H9 (cell line): ENCODE results near the gene MYRIP. TPM values are rescaled to one million over a fixed set of nuclear protein-coding genes. Genes with fewer than 3 reads are reported as not detected.

Source experiments
- DNase-seq: peaks from one replicate; pipeline ENCODE4 v3.0.0-alpha.2; 2017
- H2AFZ ChIP-seq: one replicate; pipeline ENCODE4 v1.6.1; 2013; ENCODE audit warnings: mild to moderate bottlenecking, low read length, control low read depth, moderate library complexity
- H2AK5ac ChIP-seq: 2 replicates; pipeline ENCODE4 v1.6.1; 2013; ENCODE audit warnings: low read length, control low read depth, mixed read lengths; ENCODE audit not compliant: insufficient read length
- H2BK120ac ChIP-seq: one replicate; pipeline ENCODE4 v1.6.1; 2013; ENCODE audit warnings: low read depth, mild to moderate bottlenecking, low read length, control low read depth, inconsistent platforms; ENCODE audit not compliant: poor library complexity, severe bottlenecking
- H2BK12ac ChIP-seq: 2 replicates; pipeline ENCODE4 v1.6.1; 2013; ENCODE audit warnings: low read length, control low read depth, mixed read lengths, low read depth; ENCODE audit not compliant: insufficient read length
- H2BK15ac ChIP-seq: 2 replicates; pipeline ENCODE4 v1.6.1; 2013; ENCODE audit warnings: low read depth, low read length, control low read depth
- H2BK20ac ChIP-seq: one replicate; pipeline ENCODE4 v1.6.1; 2013; ENCODE audit warnings: low read depth, mild to moderate bottlenecking, low read length, control low read depth, inconsistent platforms; ENCODE audit not compliant: poor library complexity, severe bottlenecking
- H2BK5ac ChIP-seq: 2 replicates; pipeline ENCODE4 v1.6.1; 2013; ENCODE audit warnings: low read length, control low read depth, mixed read lengths; ENCODE audit not compliant: insufficient read length
- H3K14ac ChIP-seq: 2 replicates; pipeline ENCODE4 v1.6.1; 2013; ENCODE audit warnings: low read length, control low read depth; ENCODE audit not compliant: insufficient read depth
- H3K18ac ChIP-seq: 2 replicates; pipeline ENCODE4 v1.6.1; 2013; ENCODE audit warnings: low read depth, mild to moderate bottlenecking, mixed read lengths, low read length, control low read depth; ENCODE audit not compliant: insufficient read length
- H3K23ac ChIP-seq: 2 replicates; pipeline ENCODE4 v1.6.1; 2013; ENCODE audit warnings: low read length, control low read depth, mixed read lengths, low read depth; ENCODE audit not compliant: insufficient read length
- H3K23me2 ChIP-seq: 2 replicates; pipeline ENCODE4 v1.6.1; 2013; ENCODE audit warnings: low read depth, mild to moderate bottlenecking, mixed read lengths, low read length, control low read depth; ENCODE audit not compliant: insufficient read length, poor library complexity, severe bottlenecking
- H3K27ac ChIP-seq: 2 replicates; pipeline ENCODE4 v1.5.1; 2013; ENCODE audit warnings: low read length, control low read depth, mixed read lengths, low read depth; ENCODE audit not compliant: insufficient read length
- H3K27me3 ChIP-seq: 2 replicates; pipeline ENCODE4 v1.6.1; 2013; ENCODE audit warnings: low read length, control low read depth, inconsistent platforms; ENCODE audit not compliant: insufficient read depth
- H3K4ac ChIP-seq: 2 replicates; pipeline ENCODE4 v1.6.1; 2013; ENCODE audit warnings: low read depth, mild to moderate bottlenecking, control low read depth, inconsistent platforms, low read length, moderate library complexity
- H3K4me1 ChIP-seq: 2 replicates; pipeline ENCODE4 v1.6.1; 2013; ENCODE audit warnings: low read length, control low read depth, inconsistent platforms; ENCODE audit not compliant: insufficient read depth
- H3K4me2 ChIP-seq: 2 replicates; pipeline ENCODE4 v1.6.1; 2013; ENCODE audit warnings: low read length, control low read depth, mixed read lengths; ENCODE audit not compliant: insufficient read length, insufficient read depth
- H3K56ac ChIP-seq: 2 replicates; pipeline ENCODE4 v1.6.1; 2013; ENCODE audit warnings: low read depth, mild to moderate bottlenecking, mixed read lengths, low read length, control low read depth; ENCODE audit not compliant: insufficient read length
- H3K79me1 ChIP-seq: 2 replicates; pipeline ENCODE4 v1.6.1; 2013; ENCODE audit warnings: low read depth, mild to moderate bottlenecking, moderate library complexity, low read length, control low read depth, inconsistent platforms; ENCODE audit not compliant: insufficient read depth, poor library complexity, severe bottlenecking
- H3K79me2 ChIP-seq: 2 replicates; pipeline ENCODE4 v1.6.1; 2013; ENCODE audit warnings: low read length, control low read depth, inconsistent platforms; ENCODE audit not compliant: insufficient read depth
- H3K9ac ChIP-seq: 2 replicates; pipeline ENCODE4 v1.6.1; 2013; ENCODE audit warnings: low read length, control low read depth, mixed read lengths; ENCODE audit not compliant: insufficient read length; ENCODE audit errors: extremely low read depth
- H3K9me3 ChIP-seq: one replicate; pipeline ENCODE4 v1.6.1; 2013; ENCODE audit warnings: low read depth, low read length, inconsistent platforms; ENCODE audit not compliant: control insufficient read depth
- H3T11ph ChIP-seq: one replicate; pipeline ENCODE4 v1.6.1; 2013; ENCODE audit warnings: mild to moderate bottlenecking, low read length, control low read depth, inconsistent platforms
- H4K20me1 ChIP-seq: one replicate; pipeline ENCODE4 v1.6.1; 2013; ENCODE audit not compliant: control insufficient read depth, insufficient read length, insufficient read depth
- H4K5ac ChIP-seq: 2 replicates; pipeline ENCODE4 v1.6.1; 2013; ENCODE audit warnings: low read depth, mild to moderate bottlenecking, mixed read lengths, low read length, control low read depth; ENCODE audit not compliant: insufficient read length
- H4K8ac ChIP-seq: replicated peaks from 2 replicates; pipeline ENCODE4 v1.6.1; 2013; ENCODE audit warnings: low read length, control low read depth, mixed read lengths, low read depth; ENCODE audit not compliant: insufficient read length
- H4K91ac ChIP-seq: 2 replicates; pipeline ENCODE4 v1.6.1; 2013; ENCODE audit warnings: low read depth, mild to moderate bottlenecking, moderate library complexity, mixed read lengths, low read length, control low read depth; ENCODE audit not compliant: insufficient read length
- H3K27ac Mint-ChIP-seq, 3 experiments: 2 replicates in 2 of 3; 3 replicates in 1 of 3; pipeline ENCODE4 v1.8.0; 2020 to 2021; ENCODE audit warnings: mixed read lengths in 3 of 3, mild to moderate bottlenecking in 1 of 3, moderate library complexity in 1 of 3
- H3K27me3 Mint-ChIP-seq: 2 replicates; pipeline ENCODE4 v1.8.0; 2021; ENCODE audit warnings: low read depth, mild to moderate bottlenecking, moderate library complexity, mixed read lengths
- H3K36me3 Mint-ChIP-seq, 3 experiments: 2 replicates in 2 of 3; 3 replicates in 1 of 3; pipeline ENCODE4 v1.8.0; 2020 to 2021; ENCODE audit warnings: low read depth in 3 of 3, mixed read lengths in 3 of 3; ENCODE audit not compliant: insufficient read depth in 1 of 3
- H3K4me1 Mint-ChIP-seq, 2 experiments: 2 replicates each; pipeline ENCODE4 v1.8.0; 2020; ENCODE audit warnings: mixed read lengths in 2 of 2
- H3K4me3 Mint-ChIP-seq, 2 experiments: 2 replicates in 1 of 2; 3 replicates in 1 of 2; pipeline ENCODE4 v1.8.0; 2020 to 2021; ENCODE audit warnings: mild to moderate bottlenecking in 2 of 2, mixed read lengths in 2 of 2, moderate library complexity in 1 of 2
- H3K9me3 Mint-ChIP-seq, 2 experiments: 2 replicates in 1 of 2; 3 replicates in 1 of 2; pipeline ENCODE4 v1.8.0; 2020; ENCODE audit warnings: mild to moderate bottlenecking in 2 of 2, mixed read lengths in 2 of 2, moderate library complexity in 1 of 2
- WGBS: extraction: QIAGEN DNeasy Blood & Tissue Kit; methylation state at CpG from one replicate; pipeline ENCODE4 v1.1.7; 2013; ENCODE audit warnings: missing lambda C conversion rate, low lambda C conversion rate, mixed read lengths; ENCODE audit not compliant: insufficient read length; ENCODE audit errors: extremely low coverage; 5-methylcytosine and 5-hydroxymethylcytosine counted together
- total RNA-seq: library from RNA; stranded (reverse); gene quantifications from 2 replicates; pipeline ENCODE4 v1.2.1, GENCODE V29; 2021
- TF ChIP-seq, protein P1 (sequence below): fragments of 200-600 bp; sonication (generic); conservative IDR thresholded peaks from 3 replicates; pipeline ENCODE4 v1.8.0; 2021; ENCODE audit warnings: antibody characterized with exemption, mild to moderate bottlenecking

MYRIP gene
- total RNA-seq, 1 experiment from 2014 or later = 1.8 TPM

DNA sequence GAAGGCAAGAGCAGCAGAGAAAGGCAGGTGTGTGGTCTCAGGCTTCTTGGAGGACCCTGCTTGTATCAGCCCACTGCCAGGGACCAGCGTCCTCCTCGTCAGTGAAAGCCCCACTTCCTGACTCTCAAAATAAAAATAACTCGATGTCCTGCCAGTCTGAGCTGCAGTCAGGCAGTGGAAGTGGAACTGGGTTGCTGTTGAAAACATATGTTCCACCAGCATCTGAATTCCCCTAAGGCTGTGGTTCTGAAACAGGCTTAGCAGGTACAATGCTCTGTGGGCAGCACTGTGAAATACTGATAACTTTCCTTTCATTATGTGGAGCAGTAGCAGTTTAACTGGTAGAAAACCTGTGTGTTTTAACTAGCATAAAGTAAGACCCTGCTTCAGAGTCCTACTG is 378.5 kb downstream of the MYRIP start:
- no peak overlapping the region for H2BK120ac ChIP-seq
- H3K79me2 ChIP-seq = no peaks in the 10 kb centered on the region
- Mint-ChIP-seq H3K4me1 (peaks cover 18 to 21% of the 10 kb centered on the region in 2 experiments), H3K27ac (no peak overlapping the region), H3K36me3 (no peaks in the 10 kb centered on the region), H3K4me3 (no peak overlapping the region), H3K27me3 (no peaks in the 10 kb centered on the region; the same call in none of the 2 replicates), H3K9me3 (no peaks in the 10 kb centered on the region)
- H3K9me3 ChIP-seq = no peaks in the 10 kb centered on the region
- no peaks in the 10 kb centered on the region for H3K27me3 ChIP-seq
- no peak overlapping the region for H3K23ac ChIP-seq
- no peak overlapping the region for H2AFZ ChIP-seq
- DNase-seq = no peak
- H3K79me1 ChIP-seq = no peaks in the 10 kb centered on the region
- H4K20me1 ChIP-seq = no peaks in the 10 kb centered on the region
- no peak overlapping the region for H3K27ac ChIP-seq
- H3T11ph ChIP-seq = no peak overlapping the region
- H3K9ac ChIP-seq = no peak overlapping the region
- no peak overlapping the region for H3K14ac ChIP-seq
- no peak overlapping the region for H2AK5ac ChIP-seq
- no peak overlapping the region for H3K56ac ChIP-seq
- no peak overlapping the region for H3K4me2 ChIP-seq
- no peak overlapping the region for H4K91ac ChIP-seq
- no peak overlapping the region for H4K5ac ChIP-seq
- H3K4me1 ChIP-seq = no peaks in the 10 kb centered on the region
- H4K8ac ChIP-seq = no peak overlapping the region
- WGBS = no CpG with 5 or more reads among the region's 3 CpGs
- TF ChIP-seq, protein P1, sequence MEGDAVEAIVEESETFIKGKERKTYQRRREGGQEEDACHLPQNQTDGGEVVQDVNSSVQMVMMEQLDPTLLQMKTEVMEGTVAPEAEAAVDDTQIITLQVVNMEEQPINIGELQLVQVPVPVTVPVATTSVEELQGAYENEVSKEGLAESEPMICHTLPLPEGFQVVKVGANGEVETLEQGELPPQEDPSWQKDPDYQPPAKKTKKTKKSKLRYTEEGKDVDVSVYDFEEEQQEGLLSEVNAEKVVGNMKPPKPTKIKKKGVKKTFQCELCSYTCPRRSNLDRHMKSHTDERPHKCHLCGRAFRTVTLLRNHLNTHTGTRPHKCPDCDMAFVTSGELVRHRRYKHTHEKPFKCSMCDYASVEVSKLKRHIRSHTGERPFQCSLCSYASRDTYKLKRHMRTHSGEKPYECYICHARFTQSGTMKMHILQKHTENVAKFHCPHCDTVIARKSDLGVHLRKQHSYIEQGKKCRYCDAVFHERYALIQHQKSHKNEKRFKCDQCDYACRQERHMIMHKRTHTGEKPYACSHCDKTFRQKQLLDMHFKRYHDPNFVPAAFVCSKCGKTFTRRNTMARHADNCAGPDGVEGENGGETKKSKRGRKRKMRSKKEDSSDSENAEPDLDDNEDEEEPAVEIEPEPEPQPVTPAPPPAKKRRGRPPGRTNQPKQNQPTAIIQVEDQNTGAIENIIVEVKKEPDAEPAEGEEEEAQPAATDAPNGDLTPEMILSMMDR = no peak
- no peak overlapping the region for H2BK12ac ChIP-seq
- H2BK5ac ChIP-seq = no peak overlapping the region
- no peaks in the 10 kb centered on the region for H3K23me2 ChIP-seq
- no peak overlapping the region for H2BK15ac ChIP-seq
- H3K18ac ChIP-seq = no peak overlapping the region
- no peak overlapping the region for H2BK20ac ChIP-seq
- H3K4ac ChIP-seq = no peak overlapping the region
